Bone marrow (tissue), 2 donors: Measurements from ENCODE around the gene TTF2.

Source experiments
- DNase-seq, 2 donors: peaks; one replicate each; lab custom pipeline; 2025; lab: John Stamatoyannopoulos, UW

Gene TTF2

DNA sequence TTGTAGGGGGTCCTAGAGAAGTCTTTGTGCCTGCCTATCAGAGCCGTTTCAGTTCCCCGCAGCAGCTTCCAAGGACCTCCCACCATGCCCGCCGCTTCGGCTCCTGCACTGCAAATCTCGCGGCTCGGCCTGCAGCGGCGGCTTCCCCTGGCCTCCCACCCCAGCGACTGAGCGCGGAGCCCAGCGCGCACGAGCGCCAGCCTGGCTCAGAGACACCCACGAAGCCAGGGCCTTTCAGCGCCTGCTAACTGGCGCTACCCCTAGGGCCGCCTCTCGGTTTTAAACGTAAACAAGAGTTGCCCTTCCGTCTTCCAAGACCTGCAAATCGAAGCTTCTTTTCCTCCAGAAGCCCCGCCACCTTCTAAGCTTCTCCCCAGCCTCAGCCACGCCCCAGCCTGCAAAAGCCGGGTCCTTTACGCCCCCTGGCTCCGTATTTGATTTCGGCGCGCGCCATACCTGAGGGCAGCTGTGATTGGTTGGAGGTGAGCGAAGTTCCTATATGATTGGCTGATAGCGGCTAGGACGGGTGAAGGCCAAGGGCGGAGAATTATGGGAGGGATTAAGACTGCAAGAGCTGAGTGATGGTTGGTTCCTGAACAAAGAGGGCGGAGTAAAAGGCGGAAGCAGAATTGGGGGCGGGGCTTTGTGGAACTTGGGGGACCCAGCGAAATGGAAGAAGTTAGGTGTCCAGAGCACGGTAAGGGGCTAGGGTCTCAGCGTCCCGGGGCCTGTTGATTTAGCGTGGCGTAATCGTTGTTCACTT, at the start of gene TTF2:
Gene TTF2, plus strand, starts transcription at position 649 of the 763 bp plus-strand sequence. Its CDS starts 21 bp downstream, at position 670.
- peak; percentile 94 to 100 for DNase-seq

DNA sequence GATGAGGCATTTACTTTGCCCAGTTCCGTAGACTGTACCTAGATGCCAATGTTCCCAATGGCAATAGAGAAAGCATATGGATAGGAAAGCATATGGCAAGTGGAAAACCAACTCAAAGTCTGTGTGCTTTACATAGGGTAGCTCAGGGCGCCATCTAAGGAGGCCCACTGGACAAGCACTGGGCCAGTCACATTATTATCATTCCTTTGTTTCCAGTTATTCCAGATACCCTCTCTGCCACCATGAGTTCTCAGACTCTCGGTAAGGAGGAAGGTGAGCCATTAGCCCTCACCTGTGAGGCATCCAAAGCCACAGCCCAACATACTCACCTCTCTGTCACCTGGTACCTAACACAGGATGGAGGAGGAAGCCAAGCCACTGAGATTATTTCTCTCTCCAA, 48.8 kb upstream of the TTF2 start:
- DNase-seq: no peak

DNA sequence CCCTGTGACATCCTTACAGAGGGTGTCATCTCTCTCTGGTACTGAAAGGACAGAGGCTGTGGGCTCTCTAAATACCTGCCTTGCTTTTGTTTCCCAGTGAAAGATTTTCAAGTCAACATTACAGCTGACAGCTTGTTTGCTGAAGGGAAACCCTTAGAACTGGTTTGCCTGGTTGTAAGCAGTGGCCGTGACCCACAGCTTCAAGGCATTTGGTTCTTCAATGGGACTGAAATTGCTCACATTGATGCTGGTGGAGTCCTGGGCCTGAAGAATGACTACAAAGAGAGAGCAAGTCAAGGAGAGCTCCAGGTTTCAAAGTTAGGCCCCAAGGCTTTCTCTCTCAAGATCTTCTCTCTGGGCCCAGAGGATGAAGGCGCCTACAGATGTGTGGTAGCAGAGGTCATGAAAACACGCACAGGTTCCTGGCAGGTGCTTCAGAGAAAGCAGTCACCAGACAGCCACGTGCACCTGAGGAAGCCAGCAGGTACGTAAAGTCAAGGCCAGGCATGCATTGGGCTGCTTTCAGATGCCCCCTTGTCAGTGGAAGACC, 46.7 kb upstream of the TTF2 start:
- DNase-seq: no peak

DNA sequence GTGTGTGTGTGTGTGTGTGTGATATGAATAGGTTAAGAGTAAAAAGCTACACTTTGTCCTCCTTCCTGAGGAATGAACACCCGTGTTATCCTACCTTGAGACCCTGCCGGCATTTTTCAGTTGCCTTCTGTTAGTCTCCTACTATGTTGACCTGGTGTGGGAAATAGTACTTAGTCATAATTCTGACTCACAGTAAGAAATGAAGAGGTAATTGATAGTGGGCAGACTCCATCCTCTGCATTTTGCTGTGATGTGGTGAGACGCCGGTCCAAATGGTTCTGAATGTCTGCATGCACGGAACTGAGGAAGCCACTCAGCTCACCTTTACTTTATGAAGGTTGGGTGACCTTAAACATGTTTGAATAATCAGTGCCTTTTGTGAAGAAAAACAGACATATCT, 45.9 kb upstream of the TTF2 start:
- no peak for DNase-seq

DNA sequence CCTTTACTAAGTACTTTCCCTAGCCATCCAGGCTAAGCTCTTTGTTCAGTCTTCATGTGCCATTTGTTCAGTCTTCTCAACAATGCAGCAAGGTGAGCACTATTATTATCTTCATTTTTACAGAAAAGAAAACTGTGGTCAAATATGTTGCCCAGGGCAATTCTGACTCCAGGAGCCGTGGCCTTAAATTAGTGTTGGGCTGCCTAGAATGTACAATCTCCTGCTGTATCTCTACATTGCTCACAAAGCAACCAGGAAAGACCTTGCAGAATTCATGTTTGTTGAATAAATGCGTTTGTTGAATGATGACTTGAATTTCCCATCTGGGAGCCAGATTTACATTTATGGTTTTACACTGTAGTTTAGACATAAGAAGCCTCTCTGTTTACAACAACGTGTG, 44.4 kb upstream of the TTF2 start:
- DNase-seq: no peak

DNA sequence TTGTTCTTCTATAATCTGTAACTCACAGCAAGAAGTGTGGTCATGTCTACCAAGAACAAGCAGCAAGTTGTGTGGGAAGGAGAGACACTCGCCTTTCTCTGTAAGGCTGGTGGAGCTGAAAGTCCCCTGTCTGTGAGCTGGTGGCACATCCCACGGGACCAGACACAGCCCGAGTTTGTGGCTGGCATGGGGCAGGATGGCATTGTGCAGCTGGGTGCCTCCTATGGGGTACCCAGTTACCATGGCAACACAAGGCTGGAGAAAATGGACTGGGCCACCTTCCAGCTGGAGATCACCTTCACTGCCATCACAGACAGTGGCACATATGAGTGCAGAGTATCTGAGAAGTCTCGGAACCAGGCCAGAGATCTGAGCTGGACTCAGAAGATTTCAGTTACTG, 43.1 kb upstream of the TTF2 start:
- DNase-seq: no peak

DNA sequence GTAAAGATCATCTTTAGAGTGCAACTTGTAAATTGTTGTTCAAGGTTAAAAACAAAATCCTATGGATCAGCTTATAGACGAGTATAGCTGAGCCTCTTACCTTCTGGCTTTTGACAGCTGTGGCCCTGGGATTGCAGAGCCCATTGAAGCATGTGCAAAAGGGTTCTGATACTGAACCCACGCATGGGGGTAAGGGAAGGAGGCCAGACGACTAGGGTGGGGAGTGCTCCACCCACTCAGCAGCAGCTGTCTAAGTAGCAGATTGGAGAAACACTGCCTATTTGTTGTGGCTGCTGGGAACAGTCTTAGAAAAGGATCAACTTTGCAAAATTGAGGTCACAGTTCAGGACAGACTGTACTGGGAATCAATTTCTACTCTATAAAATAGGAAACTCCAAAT, 42.5 kb upstream of the TTF2 start:
- DNase-seq: no peak

DNA sequence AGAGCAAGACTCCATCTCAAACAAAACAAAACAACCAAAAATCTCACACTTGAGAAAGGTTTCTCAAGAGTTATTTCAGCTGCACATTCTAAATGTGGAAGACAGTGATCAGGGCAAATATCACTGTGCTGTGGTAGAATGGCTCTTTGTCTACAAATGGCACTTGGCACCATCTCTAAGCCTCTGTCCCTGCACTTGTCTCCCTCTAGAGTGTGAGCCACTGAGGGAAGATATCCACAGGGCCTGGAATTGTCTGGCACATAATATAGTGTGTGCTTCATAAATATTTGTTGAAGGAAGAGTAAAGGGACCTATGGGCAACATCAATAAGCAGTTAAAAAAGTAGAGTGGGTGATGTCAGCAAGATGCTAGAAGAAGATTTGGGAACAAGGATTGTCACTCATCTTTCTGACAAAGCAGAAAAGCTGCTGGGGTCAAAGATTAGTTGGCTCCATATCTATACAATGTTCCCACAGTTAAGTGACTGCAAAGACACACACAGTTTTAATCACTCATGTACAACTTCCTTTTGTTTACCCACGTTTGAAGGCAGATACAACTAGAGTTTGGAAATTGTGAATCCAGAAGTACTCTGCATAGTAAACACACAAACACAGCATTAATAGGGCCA, 39.5 kb upstream of the TTF2 start:
- no peak for DNase-seq

DNA sequence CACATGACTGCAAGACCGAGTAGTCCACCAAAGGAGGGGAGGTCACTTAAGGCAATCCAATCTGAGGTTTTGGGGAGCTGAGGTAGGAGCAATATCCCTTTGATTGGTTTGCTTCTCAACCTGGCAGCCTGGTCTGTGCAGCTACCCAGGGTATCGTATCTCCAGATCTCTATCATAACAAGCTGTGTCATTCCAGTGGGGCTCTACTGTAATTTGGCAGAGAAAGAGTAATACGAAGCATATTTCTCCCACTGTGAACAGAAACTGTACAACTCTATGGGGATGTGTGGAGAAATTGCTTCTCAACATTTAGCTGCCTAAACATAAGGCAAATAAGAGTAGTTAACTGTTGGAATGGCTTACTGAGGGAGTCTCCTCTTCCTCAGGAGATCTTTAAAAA, 38.0 kb upstream of the TTF2 start:
- DNase-seq: no peak

DNA sequence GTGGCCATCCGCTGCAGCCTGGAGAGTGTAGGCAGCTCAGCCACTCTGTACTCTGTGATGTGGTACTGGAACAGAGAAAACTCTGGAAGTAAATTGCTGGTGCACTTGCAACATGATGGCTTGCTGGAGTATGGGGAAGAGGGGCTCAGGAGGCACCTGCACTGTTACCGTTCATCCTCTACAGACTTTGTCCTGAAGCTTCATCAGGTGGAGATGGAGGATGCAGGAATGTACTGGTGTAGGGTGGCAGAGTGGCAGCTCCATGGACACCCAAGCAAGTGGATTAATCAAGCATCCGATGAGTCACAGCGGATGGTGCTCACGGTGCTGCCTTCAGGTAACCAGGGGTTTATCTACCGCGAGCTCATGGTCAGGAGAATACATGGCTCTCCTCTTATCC, 34.6 kb upstream of the TTF2 start:
- no peak for DNase-seq

DNA sequence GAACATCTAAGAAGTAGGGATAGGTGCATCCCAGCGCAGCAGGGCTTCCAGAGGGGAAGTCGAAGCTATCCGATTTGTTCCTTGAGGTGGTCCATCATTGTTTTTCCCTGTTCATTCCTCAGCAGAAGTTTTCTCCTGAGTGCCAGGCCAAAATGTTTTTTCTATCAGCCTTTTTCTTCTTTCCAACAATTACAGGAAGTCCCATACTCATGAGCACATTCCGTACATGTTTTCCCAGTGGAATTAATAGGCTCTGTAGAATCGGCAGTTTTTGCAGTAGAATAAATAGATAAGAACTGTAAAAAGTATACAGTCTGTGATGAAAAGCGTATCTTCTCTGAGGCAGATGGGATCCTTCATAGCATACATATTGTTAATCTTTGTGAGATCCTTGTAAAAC, 33.8 kb upstream of the TTF2 start:
- DNase-seq: no peak

DNA sequence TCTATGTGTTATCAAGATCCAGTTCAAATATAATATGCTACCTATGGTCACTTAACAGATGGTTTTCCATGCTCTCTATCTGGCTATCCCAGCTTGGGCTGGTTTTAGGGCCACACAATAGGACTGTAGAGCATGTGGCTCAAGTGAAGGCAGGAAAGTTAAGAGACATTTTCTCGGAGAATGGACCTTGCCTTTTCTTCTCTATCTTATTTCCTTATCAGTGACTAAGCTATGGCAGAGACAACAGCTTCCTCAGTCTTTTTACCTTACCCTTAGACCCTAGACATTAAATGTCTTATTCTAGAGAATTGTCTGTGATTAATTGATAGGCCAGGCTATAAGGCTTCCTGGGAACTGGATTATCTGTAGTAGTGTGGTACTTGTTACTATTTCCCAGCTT, 30.4 kb upstream of the TTF2 start:
- no peak for DNase-seq

DNA sequence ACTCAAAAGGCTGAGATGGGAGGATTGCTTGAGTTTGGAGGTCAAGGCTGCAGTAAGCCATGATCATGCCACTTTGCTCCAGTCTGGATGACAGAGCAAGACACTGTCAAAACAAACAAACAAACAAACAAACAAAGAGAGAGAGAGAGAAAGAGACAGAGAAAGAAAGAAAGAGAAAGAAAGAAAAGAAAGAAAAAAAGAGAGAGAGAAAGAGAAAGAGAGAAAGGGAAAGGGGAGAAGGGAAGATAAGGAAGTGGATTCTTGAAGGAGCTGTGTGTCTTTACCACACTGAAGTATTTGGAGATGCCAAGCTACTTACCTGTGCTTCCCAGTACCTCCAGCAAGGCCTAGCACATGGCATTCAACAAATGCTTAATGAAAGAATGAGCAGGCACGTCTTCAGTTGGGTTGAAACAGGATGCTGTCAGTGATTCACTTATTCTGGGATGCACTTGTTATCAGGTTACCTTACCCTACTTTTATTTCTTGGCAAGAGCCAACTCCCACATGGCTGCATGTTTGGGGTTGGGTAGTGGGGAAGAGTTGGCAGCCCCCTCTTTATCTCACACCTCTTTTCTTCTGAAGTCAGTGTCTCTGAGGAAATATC, 29.8 kb upstream of the TTF2 start:
- DNase-seq: no peak

DNA sequence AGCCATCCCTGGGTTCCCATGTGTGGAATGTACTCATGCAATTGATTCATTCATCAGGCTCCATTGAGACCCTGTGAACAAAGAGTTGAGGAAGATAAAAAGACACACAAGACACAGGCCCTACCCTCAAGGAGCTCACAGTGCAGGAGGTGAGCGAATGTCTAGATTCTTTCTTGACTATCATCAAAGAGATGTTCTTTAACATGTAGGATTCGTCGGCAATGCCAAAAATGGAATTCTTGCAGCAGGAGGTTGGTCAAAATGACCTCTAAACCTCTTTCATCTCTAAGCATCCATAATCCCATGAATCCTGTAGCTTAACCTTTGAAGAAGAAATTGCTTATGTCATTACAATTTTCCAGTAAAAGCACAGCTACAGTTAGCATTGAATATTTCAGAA, 27.9 kb upstream of the TTF2 start:
- no peak for DNase-seq

DNA sequence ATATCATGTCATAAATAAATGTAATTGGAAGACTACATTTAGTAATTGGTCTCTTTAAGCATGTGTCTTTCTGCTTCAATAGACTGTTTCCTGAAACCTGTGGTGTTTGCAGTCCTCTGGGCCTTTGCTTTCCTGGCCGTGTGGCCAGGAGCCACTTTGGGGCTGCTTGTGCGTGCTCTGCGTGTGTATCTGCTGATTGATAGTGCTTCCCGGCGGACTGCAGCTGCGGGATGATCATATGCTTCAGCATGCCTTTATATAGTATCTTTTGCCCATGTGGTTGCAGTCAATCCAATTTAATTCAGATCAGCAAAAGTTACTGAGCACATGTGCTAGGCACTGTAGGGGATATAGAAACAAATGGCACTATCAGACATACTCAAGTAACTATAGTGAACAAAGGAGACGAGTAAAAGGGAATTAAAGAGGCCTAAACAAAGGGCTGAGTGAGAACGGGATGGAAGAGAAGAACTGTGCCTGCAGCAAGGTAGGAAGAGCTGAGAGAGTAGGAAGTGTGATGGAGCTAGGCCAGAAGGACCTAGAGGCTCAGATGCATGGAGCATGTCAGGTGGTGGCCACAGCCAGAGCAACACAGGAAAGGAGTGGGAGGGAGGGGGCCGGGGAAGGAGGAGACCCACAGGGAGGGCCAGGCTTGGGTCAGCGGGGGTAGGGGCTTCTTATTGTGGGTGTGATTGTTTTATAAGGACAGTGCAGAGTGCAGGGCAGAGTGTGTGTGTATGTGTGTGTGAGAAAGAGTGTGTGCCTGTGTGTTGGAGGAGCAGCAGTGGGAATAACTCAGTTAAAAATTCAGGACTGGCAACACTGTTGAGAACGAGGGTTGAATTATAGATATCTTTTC, 27.2 kb upstream of the TTF2 start:
- DNase-seq: no peak

DNA sequence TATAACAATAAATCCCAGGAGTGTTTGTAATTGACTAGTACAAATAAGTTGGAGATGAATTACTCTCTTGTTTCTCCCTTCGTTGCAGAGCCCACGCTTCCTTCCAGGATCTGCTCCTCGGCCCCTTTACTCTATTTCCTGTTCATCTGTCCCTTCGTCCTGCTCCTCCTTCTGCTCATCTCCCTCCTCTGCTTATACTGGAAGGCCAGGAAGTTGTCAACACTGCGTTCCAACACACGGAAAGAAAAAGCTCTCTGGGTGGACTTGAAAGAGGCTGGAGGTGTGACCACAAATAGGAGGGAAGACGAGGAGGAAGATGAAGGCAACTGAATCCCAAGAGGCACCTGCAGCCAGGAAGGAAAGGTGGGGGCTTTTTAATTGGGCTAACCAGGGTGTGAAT, 26.4 kb upstream of the TTF2 start:
- no peak for DNase-seq

DNA sequence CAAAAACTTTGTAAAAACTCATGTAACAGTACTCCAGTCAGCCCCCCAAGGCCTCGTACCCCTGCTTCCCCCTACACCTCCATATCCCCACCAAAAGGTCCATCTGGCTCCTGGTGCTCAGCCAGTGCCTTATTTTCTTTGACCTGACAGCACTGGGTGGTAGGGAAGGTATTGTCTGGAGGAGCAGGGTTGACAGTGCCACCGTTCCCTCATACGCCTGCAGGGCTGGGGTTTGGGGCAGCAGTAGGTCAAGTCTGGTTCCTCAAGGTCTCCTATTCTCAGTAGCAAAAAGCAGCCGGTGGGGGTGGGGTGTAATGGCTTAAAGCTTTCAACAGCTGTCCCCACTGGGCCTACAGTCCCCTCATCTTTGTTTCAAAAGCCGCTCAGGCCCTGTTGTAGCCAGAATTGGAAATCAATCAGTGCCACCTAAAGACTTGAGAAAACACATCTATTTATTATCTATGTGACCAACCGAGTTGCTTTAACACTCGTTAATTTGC, 25.3 kb upstream of the TTF2 start:
- no peak for DNase-seq

DNA sequence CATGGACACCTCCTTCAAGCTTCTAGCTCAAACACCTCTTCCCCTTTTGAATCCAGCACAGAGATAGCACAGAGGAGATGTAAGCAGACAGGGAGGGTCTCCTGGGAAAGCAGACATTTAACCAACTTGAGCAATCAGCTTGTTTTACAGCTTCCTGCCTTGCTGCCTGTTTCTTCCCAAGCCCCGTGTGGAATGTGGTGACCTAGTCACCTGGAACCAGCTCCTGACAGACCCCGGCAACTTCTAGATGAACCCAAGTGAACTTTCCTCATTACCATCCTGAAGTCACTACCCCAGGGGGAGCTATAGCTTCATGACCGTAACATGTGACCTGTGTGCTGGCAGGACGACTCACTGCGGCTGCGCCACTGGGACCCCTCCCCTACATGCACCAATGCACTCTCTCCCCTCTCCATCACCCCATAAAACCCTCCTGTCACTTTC, 24.1 kb upstream of the TTF2 start:
- DNase-seq: no peak

DNA sequence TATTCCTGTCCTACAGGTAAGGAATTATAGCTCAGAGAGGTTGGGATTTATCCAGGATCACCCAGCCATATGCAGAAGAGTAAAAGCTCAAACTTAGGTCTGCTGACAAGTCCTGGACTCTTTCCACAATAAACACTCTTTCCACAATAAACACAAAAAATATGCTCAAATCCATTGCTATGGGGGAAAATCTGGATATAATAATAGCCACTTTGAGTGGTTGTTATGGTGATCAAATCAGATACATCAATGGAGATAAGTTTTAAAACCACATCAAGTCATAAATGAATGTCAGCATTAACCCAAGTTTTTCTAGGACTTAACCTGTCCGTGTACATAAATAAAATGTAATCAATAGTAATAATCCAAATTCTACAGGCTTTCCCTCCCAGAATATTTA, 22.3 kb upstream of the TTF2 start:
- DNase-seq: no peak

DNA sequence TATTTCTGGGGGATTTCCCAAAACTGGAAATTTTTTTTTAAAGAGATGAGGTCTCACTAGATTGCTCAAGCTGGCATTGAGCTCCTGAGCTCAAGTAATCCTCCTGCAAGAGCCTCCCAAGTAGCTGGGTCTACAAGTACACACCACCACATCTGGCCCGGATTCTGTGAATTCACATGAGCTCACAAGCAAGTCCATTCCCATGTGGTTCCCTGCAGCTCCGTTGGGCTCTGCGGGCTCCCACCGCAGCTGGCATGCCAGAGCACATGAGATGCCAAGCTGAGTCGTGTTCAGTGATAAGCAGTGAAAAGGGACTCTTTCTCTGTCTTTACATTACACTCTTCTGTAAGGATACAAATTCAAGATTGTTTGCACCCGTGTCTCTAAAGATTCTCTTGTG, 21.9 kb upstream of the TTF2 start:
- DNase-seq: no peak

DNA sequence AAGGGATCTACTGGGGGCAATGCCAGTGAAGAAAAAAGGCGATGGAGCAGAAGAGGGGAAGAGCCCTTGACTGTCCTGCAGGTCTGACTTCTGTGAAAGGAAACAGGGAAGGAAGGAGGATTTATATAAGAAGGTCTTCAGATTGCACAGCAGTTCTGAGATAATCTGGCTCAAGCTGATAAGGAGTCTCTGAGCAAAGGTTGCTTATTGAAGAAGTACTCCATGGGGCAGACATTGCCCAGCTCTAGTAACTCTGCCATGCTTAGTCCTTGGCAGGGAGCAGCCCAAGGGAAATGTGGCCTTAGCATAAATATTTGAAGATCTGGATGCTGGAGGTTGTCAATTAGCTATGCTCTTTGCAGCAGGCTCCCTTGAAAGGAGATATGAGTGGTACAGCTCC, 15.9 kb upstream of the TTF2 start:
- no peak for DNase-seq

DNA sequence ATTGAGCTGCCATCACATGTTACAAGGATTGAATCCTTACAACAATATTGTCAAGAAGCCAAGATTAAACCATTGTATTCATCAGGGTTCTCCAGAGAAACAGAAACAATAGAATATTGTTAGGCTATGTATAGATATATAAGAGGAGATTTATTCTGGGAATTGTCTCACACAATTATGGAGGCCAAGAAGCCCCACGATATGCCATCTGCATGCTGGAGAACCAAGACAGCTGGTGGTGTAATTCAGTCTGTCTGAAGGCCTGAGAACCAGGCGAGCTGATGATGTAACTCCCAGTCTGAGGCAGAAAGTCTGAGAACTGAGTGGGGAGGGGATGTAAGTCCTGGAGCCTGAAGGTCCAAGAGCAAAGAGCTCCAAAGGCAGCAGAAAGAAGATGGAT, 14.5 kb upstream of the TTF2 start:
- DNase-seq: no peak
